ENCODE data around the gene RALGDS. TPM values are rescaled to one million over a fixed set of nuclear protein-coding genes. Genes with fewer than 3 reads are reported as not detected.

Gene RALGDS
- total and polyA plus RNA-seq, 2 donors (not counting 1 experiment from before 2014, with no cell fraction given) = 62.4 to 88.0 TPM

- Histone ChIP-seq H3K4me2 (replicated peaks; ENCODE audit: low read depth, low read length, poor library complexity, severe bottlenecking) (peak overlapping the region; percentile 85), H3K79me2 (ENCODE audit: control insufficient read depth, insufficient read depth, low read length) (peaks cover 84% of the 10 kb centered on the region), H3K27ac (ENCODE audit: low read length in 2 of 2) (peak overlapping the region; percentile 64 to 67), H3K9me3 (ENCODE audit: control extremely low read depth in 1 of 3, control insufficient read depth in 2 of 3, insufficient read depth in 1 of 3, low read length in 2 of 3) (no peaks in the 10 kb centered on the region), H3K9ac (ENCODE audit: low read length) (peak overlapping the region; percentile 52), H2AFZ (ENCODE audit: insufficient read depth, low read depth, low read length, poor library complexity, severe bottlenecking) (no peak overlapping the region), H4K20me1 (ENCODE audit: control insufficient read depth, insufficient read depth, low read length, poor library complexity, severe bottlenecking) (peaks cover 72% of the 10 kb centered on the region), H3K36me3 (replicated peaks in 1 of 2; ENCODE audit: control extremely low read depth in 1 of 2, control insufficient read depth in 1 of 2, extremely low read depth in 1 of 2, insufficient read depth in 2 of 2, low read length in 1 of 2) (no peaks in the 10 kb centered on the region), H3K4me1 (ENCODE audit: control insufficient read depth in 2 of 2, insufficient read depth in 2 of 2, low read length in 2 of 2) (peaks cover 29 to 56% of the 10 kb centered on the region in 2 donors), H3K27me3 (replicated peaks in 1 of 4; ENCODE audit: control extremely low read depth in 1 of 4, control insufficient read depth in 3 of 4, insufficient read depth in 4 of 4, low read length in 3 of 4) (no peaks in the 10 kb centered on the region), H3K4me3 (ENCODE audit: control extremely low read depth in 1 of 5, extremely low read depth in 1 of 5, insufficient read depth in 1 of 5, low read depth in 2 of 5, low read length in 4 of 5) (peak overlapping the region in 4 of 5 experiments; percentile 28 to 43 (median 38))
- Mint-ChIP-seq H3K27me3 (no peaks in the 10 kb centered on the region), H3K4me1 (peaks cover 64% of the 10 kb centered on the region), H3K9me3 (ENCODE audit: insufficient read depth) (no peaks in the 10 kb centered on the region), H3K27ac (peak overlapping the region; percentile 86), H3K4me3 (peak overlapping the region; percentile 84)
- no peak for TF ChIP-seq EZH2 (IDR thresholded peaks at IDR 0.05; ENCODE audit: borderline replicate concordance, insufficient read depth, low read depth, low read length, poor library complexity, severe bottlenecking)
- peak; percentile 98 for TF ChIP-seq CTCF (IDR thresholded peaks at IDR 0.05)
- intact Hi-C loops (cut with micrococcal nuclease) = loop anchor here (1.0 to 2.0 kb wide), 7 partner anchors 11 to 256 kb away; partner anchors contain the start of genes GTF3C5 and RALGDS
- WGBS (ENCODE audit: insufficient coverage) = 11% methylated on average over 45 of the region's 52 CpGs
- ChIA-PET CTCF (interaction anchor here (0.6 to 12.7 kb wide), 23 partner anchors 9 to 334 kb away, joined by 3 to 599 read pairs (median 6); partner anchors contain the start of genes GTF3C5 and RALGDS), POLR2A (interaction anchor here (0.5 to 1.9 kb wide), 11 partner anchors 9 to 334 kb away, joined by 3 to 22 read pairs (median 5); partner anchors contain the start of genes GTF3C5, RALGDS and SLC2A6)
- DNase-seq (peak; percentile 94), ATAC-seq (ENCODE audit: low read depth) (peak; percentile 65)
Measured at GRCh38 chr9:133144142-133144903, 23.3 kb upstream of the RALGDS start.
